ENCODE data around the gene RAB3GAP2.

The RAB3GAP2 gene

DNA sequence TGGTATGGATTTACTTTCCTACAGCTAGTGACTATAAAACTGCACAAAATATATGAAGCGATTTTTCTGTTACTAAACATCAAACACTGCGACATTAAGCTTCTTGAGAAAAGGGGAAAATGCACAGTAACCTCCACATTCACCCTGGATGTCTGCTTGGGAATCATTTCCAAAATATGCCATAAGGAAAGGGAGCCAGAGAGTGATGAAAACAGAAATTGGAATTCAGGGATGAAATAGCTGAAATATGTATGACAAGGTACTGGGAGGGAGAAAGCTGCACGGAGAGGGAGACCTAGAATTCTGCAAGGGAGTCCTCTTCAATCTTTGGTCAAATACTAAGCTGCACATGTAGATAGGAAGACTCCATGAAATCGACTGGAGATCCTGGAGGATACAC, 31.6 kb upstream of the RAB3GAP2 start:
- TF ChIP-seq YY1 (IDR thresholded peaks at IDR 0.05; ENCODE audit: low read depth) (no peak), RAD21 (IDR thresholded peaks at IDR 0.05; ENCODE audit: low read depth) (no peak), TEAD4 (IDR thresholded peaks at IDR 0.05) (no peak), CEBPB (IDR thresholded peaks at IDR 0.05) (no peak), FOXM1 (IDR thresholded peaks at IDR 0.05; ENCODE audit: borderline replicate concordance, low read depth) (no peak), TAF1 (IDR thresholded peaks at IDR 0.05; ENCODE audit: low read depth) (no peak), NFIC (IDR thresholded peaks at IDR 0.05) (no peak), TCF12 (IDR thresholded peaks at IDR 0.05; ENCODE audit: low read depth) (no peak), EGR1 (IDR thresholded peaks at IDR 0.05) (no peak), CREB1 (IDR thresholded peaks at IDR 0.05; ENCODE audit: low read depth) (no peak), ZBTB7A (IDR thresholded peaks at IDR 0.05; ENCODE audit: low read depth) (no peak), EP300 (IDR thresholded peaks at IDR 0.05; ENCODE audit: borderline replicate concordance) (no peak)
- TF ChIP-seq, protein P1, sequence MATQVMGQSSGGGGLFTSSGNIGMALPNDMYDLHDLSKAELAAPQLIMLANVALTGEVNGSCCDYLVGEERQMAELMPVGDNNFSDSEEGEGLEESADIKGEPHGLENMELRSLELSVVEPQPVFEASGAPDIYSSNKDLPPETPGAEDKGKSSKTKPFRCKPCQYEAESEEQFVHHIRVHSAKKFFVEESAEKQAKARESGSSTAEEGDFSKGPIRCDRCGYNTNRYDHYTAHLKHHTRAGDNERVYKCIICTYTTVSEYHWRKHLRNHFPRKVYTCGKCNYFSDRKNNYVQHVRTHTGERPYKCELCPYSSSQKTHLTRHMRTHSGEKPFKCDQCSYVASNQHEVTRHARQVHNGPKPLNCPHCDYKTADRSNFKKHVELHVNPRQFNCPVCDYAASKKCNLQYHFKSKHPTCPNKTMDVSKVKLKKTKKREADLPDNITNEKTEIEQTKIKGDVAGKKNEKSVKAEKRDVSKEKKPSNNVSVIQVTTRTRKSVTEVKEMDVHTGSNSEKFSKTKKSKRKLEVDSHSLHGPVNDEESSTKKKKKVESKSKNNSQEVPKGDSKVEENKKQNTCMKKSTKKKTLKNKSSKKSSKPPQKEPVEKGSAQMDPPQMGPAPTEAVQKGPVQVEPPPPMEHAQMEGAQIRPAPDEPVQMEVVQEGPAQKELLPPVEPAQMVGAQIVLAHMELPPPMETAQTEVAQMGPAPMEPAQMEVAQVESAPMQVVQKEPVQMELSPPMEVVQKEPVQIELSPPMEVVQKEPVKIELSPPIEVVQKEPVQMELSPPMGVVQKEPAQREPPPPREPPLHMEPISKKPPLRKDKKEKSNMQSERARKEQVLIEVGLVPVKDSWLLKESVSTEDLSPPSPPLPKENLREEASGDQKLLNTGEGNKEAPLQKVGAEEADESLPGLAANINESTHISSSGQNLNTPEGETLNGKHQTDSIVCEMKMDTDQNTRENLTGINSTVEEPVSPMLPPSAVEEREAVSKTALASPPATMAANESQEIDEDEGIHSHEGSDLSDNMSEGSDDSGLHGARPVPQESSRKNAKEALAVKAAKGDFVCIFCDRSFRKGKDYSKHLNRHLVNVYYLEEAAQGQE (IDR thresholded peaks at IDR 0.05; ENCODE audit: low read depth) = no peak
- TF ChIP-seq, protein P2, sequence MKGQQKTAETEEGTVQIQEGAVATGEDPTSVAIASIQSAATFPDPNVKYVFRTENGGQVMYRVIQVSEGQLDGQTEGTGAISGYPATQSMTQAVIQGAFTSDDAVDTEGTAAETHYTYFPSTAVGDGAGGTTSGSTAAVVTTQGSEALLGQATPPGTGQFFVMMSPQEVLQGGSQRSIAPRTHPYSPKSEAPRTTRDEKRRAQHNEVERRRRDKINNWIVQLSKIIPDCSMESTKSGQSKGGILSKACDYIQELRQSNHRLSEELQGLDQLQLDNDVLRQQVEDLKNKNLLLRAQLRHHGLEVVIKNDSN (IDR thresholded peaks at IDR 0.05) = no peak
- TF ChIP-seq, protein P3, sequence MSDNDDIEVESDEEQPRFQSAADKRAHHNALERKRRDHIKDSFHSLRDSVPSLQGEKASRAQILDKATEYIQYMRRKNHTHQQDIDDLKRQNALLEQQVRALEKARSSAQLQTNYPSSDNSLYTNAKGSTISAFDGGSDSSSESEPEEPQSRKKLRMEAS (IDR thresholded peaks at IDR 0.05) = no peak

DNA sequence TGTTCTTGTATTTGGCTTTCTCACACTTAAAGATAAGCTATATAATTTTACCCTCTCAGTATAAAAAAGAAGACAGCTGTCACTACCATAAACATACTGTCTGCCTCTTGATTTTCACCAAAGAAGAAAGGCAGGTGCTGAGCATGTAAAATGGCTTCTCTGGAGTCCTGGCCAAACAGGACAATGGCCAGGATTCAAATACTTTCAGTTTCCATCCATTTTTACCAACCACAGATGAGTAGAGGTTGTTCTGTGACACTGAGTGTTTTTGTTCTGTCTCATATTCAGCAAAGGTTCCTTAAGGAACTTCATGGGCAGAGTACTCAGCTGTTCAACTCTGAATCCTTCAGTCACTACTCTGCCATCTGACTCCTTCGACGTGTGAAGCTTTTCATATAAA, 29.4 kb upstream of the RAB3GAP2 start:
- TF ChIP-seq TAF1 (IDR thresholded peaks at IDR 0.05; ENCODE audit: low read depth) (no peak), CREB1 (IDR thresholded peaks at IDR 0.05; ENCODE audit: low read depth) (no peak), RAD21 (IDR thresholded peaks at IDR 0.05; ENCODE audit: low read depth) (no peak), EP300 (IDR thresholded peaks at IDR 0.05; ENCODE audit: borderline replicate concordance) (no peak)
- TF ChIP-seq, protein P1 (IDR thresholded peaks at IDR 0.05; ENCODE audit: low read depth) = no peak

DNA sequence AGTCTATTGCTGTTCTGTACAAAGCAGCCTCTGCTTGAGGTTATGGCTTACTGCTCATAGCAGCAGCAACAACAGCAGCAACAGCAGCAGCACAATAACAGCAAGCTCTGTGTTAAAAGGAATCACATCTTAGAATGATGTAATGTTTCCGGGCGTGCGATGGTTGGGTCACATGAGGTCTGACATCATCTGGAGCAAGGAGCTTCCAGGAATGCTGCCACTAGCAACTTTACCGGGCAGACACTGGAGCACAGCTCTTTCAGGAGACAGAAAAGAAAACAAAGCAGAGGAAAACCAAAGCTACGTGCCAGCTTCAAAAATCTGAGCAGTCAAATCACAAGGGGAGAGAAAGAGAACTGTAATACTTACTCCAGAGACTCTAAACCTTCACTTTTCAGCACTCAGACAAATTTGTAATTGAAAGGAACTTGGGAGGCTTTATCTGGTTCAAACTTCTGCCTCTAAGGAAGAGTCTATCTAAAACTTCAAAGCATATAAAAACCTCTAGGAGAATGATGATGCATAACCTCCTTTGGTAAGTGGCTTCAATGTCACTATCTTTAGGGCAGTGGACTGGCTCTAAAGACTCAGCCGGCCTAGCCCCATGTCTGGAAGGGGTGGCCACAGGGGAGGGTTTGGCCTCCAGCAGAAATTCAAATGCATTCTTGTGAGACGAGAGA, 28.3 kb upstream of the RAB3GAP2 start:
- TF ChIP-seq CREB1 (IDR thresholded peaks at IDR 0.05; ENCODE audit: low read depth) (0 out of 2 replicates have a peak, but pooled peaks have one; percentile 13), EGR1 (IDR thresholded peaks at IDR 0.05) (no peak), TAF1 (IDR thresholded peaks at IDR 0.05; ENCODE audit: low read depth) (no peak), FOXM1 (IDR thresholded peaks at IDR 0.05; ENCODE audit: borderline replicate concordance, low read depth) (no peak), RAD21 (IDR thresholded peaks at IDR 0.05; ENCODE audit: low read depth) (no peak), CEBPB (IDR thresholded peaks at IDR 0.05) (no peak), ZBTB7A (IDR thresholded peaks at IDR 0.05; ENCODE audit: low read depth) (no peak), YY1 (IDR thresholded peaks at IDR 0.05; ENCODE audit: low read depth) (no peak), TEAD4 (IDR thresholded peaks at IDR 0.05) (no peak), TCF12 (IDR thresholded peaks at IDR 0.05; ENCODE audit: low read depth) (no peak)
- TF ChIP-seq, protein P3 (IDR thresholded peaks at IDR 0.05) = no peak
- TF ChIP-seq, protein P1 (IDR thresholded peaks at IDR 0.05; ENCODE audit: low read depth) = no peak
- TF ChIP-seq, protein P2 (IDR thresholded peaks at IDR 0.05) = peak; percentile 85

DNA sequence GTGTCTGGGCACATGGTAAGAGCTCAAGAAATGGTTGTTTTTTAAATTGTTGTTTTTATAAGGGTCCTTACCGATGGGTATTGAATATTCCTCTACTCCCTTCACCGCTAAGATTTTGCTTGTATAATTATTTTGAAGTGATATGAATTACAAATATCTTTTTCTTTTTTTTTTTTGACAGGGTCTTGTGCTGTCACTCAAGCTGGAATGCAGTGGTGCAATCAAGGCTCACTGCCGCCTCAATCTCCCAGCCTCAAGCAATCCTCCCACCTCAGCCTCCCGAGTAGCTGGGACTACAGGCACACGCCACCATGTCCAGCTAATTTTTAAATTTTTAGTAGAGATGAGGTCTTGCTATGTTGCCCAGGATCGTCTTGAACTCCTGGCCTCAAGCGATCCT, 27.1 kb upstream of the RAB3GAP2 start:
- TF ChIP-seq, protein P3 (IDR thresholded peaks at IDR 0.05) = no peak
- TF ChIP-seq CEBPB (IDR thresholded peaks at IDR 0.05) = no peak
- no peak for TF ChIP-seq CREB1 (IDR thresholded peaks at IDR 0.05; ENCODE audit: low read depth)
- TF ChIP-seq TCF12 (IDR thresholded peaks at IDR 0.05; ENCODE audit: low read depth) = no peak
- no peak for TF ChIP-seq RAD21 (IDR thresholded peaks at IDR 0.05; ENCODE audit: low read depth)
- no peak for TF ChIP-seq EP300 (IDR thresholded peaks at IDR 0.05; ENCODE audit: borderline replicate concordance)
- no peak for TF ChIP-seq NFIC (IDR thresholded peaks at IDR 0.05)
- no peak for TF ChIP-seq YY1 (IDR thresholded peaks at IDR 0.05; ENCODE audit: low read depth)
- TF ChIP-seq TAF1 (IDR thresholded peaks at IDR 0.05; ENCODE audit: low read depth) = no peak
- no peak for TF ChIP-seq TEAD4 (IDR thresholded peaks at IDR 0.05)
